ENCODE data around the gene CACNA1S. TPM values are rescaled to one million over a fixed set of nuclear protein-coding genes. Genes with fewer than 3 reads are reported as not detected.

CACNA1S gene
- total RNA-seq, 1 donor from 2014 or later: 0.07 TPM

DNA sequence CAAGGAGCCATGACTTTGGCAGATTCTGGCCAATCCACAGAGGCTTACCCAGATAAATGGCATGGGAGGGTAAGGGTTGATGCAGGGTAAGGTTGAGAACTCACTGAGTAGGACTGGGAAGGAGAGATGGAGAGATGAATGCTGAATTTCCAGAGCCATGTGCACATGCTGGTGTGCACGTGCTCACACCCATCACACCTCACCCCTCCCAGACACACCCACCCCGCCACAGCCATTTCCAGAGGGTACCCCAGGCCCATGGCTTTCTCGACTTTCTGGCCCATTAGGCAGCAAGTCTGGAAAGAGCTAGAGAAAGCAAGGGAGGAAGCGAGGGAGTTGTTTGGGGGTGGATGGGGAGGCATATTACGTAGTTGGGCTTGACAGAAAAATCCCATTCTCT lies 1.6 kb downstream of the CACNA1S start:
- H3K9me3 Mint-ChIP-seq (ENCODE audit: unreplicated experiment): peaks cover 4% of the 10 kb centered on the region
- no peak for DNase-seq
- peaks cover 3% of the 10 kb centered on the region for H3K27me3 Mint-ChIP-seq (ENCODE audit: unreplicated experiment)
- TF ChIP-seq, protein P1, sequence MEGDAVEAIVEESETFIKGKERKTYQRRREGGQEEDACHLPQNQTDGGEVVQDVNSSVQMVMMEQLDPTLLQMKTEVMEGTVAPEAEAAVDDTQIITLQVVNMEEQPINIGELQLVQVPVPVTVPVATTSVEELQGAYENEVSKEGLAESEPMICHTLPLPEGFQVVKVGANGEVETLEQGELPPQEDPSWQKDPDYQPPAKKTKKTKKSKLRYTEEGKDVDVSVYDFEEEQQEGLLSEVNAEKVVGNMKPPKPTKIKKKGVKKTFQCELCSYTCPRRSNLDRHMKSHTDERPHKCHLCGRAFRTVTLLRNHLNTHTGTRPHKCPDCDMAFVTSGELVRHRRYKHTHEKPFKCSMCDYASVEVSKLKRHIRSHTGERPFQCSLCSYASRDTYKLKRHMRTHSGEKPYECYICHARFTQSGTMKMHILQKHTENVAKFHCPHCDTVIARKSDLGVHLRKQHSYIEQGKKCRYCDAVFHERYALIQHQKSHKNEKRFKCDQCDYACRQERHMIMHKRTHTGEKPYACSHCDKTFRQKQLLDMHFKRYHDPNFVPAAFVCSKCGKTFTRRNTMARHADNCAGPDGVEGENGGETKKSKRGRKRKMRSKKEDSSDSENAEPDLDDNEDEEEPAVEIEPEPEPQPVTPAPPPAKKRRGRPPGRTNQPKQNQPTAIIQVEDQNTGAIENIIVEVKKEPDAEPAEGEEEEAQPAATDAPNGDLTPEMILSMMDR (IDR thresholded peaks at IDR 0.05; ENCODE audit: partially characterized antibody, unreplicated experiment): no peak
- H3K36me3 Mint-ChIP-seq (ENCODE audit: unreplicated experiment): no peaks in the 10 kb centered on the region
- peaks cover 8% of the 10 kb centered on the region for H3K4me1 Mint-ChIP-seq (ENCODE audit: low read depth, unreplicated experiment)
- no peak overlapping the region for H3K27ac Mint-ChIP-seq (ENCODE audit: unreplicated experiment)
- no peak overlapping the region for H3K4me3 Mint-ChIP-seq (ENCODE audit: unreplicated experiment)

DNA sequence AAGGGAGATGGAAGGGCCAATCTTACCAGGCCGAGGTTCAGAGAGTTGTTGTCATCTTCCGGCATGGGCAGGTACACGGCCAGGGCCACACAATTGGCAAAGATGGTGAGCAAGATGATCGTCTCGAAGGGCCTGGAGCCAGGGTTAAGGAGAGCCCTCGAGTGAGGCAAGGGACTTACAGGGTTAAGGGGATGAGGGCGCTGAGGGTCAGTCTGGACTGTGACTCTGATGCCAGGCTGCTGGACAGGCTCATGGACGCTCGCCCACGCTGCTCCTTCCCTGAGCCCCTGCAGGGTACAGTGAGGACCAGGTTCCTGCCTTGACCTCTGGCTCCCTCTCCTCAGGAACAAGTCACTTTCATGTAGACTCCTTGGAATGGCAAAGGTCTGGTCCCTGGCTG lies 2.1 kb downstream of the CACNA1S start:
- Mint-ChIP-seq H3K4me1 (ENCODE audit: low read depth, unreplicated experiment) (peaks cover 8% of the 10 kb centered on the region), H3K9me3 (ENCODE audit: unreplicated experiment) (peaks cover 4% of the 10 kb centered on the region), H3K27ac (ENCODE audit: unreplicated experiment) (no peak overlapping the region), H3K4me3 (ENCODE audit: unreplicated experiment) (no peak overlapping the region), H3K36me3 (ENCODE audit: unreplicated experiment) (no peaks in the 10 kb centered on the region), H3K27me3 (ENCODE audit: unreplicated experiment) (peaks cover 3% of the 10 kb centered on the region)
- TF ChIP-seq, protein P1 (IDR thresholded peaks at IDR 0.05; ENCODE audit: partially characterized antibody, unreplicated experiment): no peak
- DNase-seq: no peak

DNA sequence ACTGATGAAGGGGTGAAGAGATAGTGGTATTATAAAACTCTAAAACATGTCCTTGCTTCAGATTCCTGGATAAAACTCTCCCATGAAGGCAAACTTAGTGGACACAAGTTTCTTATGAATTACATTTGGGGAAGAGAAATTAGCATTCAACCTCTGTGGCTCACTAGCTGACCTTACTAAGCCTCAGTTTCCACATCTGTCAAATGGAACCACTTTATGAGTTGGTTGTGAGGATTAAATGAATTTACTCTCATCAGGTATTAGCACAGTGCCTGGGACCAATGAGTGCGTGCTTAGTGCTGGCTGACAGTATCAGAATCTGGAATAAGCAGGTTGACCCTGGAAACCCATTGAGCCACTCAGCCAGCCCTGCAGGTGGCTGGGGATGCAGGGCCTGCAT lies 2.6 kb downstream of the CACNA1S start:
- DNase-seq: no peak

DNA sequence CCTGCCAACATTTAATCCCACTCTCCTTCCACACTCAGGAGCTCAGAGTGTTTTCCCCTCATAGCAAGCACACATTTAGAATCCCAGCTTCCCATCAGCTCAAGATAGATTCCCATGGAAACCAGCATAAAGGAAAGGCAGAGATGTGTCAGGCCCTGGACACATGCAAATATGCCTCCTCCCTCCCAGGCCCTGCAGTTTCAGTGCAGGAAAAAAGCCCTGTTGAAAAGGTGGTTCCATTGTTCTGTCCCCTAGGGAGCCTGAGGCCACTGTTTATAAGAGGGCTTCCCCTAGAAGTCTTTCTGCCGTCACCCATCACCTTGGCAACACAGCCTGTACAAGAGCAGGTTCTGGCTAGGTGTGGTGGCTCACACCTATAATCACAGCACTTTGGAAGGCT lies 3.6 kb downstream of the CACNA1S start:
- no peak overlapping the region for H3K27ac Mint-ChIP-seq (ENCODE audit: unreplicated experiment)
- H3K27me3 Mint-ChIP-seq (ENCODE audit: unreplicated experiment): peaks cover 3% of the 10 kb centered on the region
- peaks cover 8% of the 10 kb centered on the region for H3K4me1 Mint-ChIP-seq (ENCODE audit: low read depth, unreplicated experiment)
- no peak overlapping the region for H3K4me3 Mint-ChIP-seq (ENCODE audit: unreplicated experiment)
- no peaks in the 10 kb centered on the region for H3K36me3 Mint-ChIP-seq (ENCODE audit: unreplicated experiment)
- TF ChIP-seq, protein P1 (IDR thresholded peaks at IDR 0.05; ENCODE audit: partially characterized antibody, unreplicated experiment): no peak
- no peak for DNase-seq
- H3K9me3 Mint-ChIP-seq (ENCODE audit: unreplicated experiment): peaks cover 2% of the 10 kb centered on the region

More for the DNA sequence above, 2.6 kb downstream of the CACNA1S start:
- Mint-ChIP-seq H3K36me3 (ENCODE audit: unreplicated experiment) (no peaks in the 10 kb centered on the region), H3K27ac (ENCODE audit: unreplicated experiment) (no peak overlapping the region), H3K4me1 (ENCODE audit: low read depth, unreplicated experiment) (peaks cover 8% of the 10 kb centered on the region), H3K4me3 (ENCODE audit: unreplicated experiment) (no peak overlapping the region), H3K9me3 (ENCODE audit: unreplicated experiment) (peaks cover 4% of the 10 kb centered on the region), H3K27me3 (ENCODE audit: unreplicated experiment) (peaks cover 3% of the 10 kb centered on the region)
- TF ChIP-seq, protein P1 (IDR thresholded peaks at IDR 0.05; ENCODE audit: partially characterized antibody, unreplicated experiment): no peak

DNA sequence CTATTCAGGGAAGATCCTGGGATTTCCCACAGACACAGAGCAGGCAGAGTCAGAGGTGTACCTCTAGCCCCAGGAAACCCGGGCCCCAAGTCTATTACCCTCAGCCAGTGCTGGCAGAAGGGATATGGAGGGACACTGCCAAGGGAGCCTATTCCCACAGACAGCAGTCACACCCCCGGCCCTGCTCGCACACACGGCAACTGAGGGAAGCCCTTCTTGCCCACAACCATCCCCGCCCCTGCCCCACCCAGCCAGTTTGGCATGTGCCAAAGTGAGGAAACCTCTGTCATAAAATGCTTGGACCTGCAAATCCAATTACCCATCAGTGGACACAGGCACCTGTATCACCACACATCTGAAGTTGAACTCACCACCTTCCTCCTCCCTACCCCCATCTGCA lies 6.5 kb downstream of the CACNA1S start:
- Mint-ChIP-seq H3K27me3 (ENCODE audit: unreplicated experiment) (peaks cover 2% of the 10 kb centered on the region), H3K4me1 (ENCODE audit: low read depth, unreplicated experiment) (no peaks in the 10 kb centered on the region), H3K9me3 (ENCODE audit: unreplicated experiment) (peaks cover 4% of the 10 kb centered on the region), H3K36me3 (ENCODE audit: unreplicated experiment) (no peaks in the 10 kb centered on the region), H3K27ac (ENCODE audit: unreplicated experiment) (no peak overlapping the region), H3K4me3 (ENCODE audit: unreplicated experiment) (no peak overlapping the region)
- no peak for DNase-seq
- TF ChIP-seq, protein P1 (IDR thresholded peaks at IDR 0.05; ENCODE audit: partially characterized antibody, unreplicated experiment): no peak
